ENCODE results near the gene MACROH2A2.
A peak's percentile ranks its signal among the peaks of the same experiment; 100 is the strongest.
"Not testable (repeated sequence)": the region's sequence is repeated elsewhere in the genome, so short reads cannot be mapped to it uniquely, and the experiment has no call there.

The MACROH2A2 gene

DNA sequence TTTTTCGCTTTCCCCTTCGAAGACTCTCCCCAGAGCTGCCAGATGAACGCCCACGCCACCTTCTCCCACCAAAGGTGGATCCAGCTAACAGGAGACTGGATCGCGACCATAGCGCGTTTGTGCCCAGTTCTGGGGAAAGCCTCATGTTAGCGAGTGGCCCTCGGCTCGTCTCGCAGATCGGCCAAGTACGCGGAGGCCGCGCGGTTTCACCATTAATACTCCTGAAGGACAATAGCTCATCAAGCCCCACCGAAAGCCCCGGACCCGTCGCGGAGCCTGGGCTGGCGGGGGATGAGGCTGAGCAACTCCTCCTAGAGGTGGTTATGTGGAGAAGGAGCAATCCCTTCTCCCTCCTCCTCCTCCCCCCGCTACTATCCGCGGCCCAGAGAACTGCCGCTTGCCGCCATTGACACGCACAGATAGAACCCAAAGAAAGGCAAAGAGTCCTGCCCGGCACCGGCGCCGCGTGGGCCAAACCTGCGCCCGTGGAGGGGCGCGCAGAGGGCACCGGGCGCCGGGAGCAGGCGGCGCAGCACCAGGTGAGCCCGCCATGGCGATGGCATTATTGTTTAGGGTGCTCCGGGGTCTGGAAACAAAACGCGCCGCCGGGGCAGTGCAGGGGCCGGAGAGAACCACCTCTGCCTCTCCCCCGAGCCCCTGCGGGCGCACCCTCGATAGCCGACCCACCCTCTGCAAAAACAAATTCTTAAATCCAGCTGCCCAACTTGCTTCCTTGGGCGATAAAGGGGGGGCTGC lies at the start of gene MACROH2A2:
Gene MACROH2A2, plus strand, starts transcription at position 385 of the 756 bp plus-strand sequence. CDS start 22,813 bp downstream, outside the sequence.
- DNase-seq = peak; percentile 24
- ATAC-seq = peak; percentile 62

DNA sequence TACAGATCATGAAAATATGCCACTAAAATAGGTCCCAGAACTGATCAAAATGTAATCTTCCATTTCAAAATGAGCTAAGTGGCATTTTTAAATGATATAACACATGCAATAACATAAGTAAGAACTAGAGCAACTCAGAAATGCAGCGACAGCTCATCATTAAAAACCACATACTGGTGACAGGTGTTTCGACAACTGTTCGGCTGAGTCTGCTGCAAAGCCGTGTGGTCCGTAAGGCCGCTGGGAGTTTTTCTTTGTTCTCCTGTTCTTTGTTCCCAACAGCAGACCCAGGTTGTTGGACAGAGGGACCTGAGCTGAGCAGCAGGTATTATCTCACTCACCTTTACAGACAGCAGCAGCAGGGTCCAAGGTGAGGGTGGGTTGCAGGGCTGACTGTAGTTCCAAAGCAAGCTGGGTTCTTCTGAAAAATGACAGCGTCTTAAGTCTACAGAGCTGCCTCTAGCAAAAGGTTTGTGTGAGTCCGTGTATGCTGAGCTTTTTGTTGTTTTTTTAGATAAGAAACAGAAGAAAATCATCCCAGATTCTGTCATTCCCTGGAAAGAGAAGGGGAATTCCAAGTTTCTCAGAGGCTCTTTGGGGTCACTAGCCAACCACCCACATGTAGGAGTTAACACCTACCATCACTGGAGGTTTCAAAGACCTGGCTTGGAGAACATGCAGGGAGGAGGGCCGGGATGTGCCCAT lies 45.4 kb upstream of the MACROH2A2 start:
- no peak for ATAC-seq

DNA sequence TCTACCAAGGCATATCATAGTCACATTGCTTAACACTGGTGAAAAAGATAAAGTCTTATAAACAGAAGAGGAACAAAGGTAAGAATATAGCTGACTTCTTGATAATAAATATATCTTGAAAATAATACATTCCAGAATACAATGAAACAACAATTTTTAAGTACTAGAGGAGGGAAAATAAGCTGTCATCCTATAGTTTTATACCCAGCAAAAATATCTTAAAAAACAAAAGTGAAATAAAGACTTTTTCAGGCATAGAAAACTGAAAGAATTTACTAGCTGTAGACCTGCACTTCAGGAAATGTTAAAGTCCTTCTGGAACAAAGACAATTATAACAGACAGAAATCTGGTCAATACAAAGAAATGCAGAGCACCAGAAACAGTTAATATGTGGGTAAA lies 21.4 kb upstream of the MACROH2A2 start:
- no peak for DNase-seq
- ATAC-seq = no peak

More for the DNA sequence above, 45.4 kb upstream of the MACROH2A2 start:
- DNase-seq = no peak

DNA sequence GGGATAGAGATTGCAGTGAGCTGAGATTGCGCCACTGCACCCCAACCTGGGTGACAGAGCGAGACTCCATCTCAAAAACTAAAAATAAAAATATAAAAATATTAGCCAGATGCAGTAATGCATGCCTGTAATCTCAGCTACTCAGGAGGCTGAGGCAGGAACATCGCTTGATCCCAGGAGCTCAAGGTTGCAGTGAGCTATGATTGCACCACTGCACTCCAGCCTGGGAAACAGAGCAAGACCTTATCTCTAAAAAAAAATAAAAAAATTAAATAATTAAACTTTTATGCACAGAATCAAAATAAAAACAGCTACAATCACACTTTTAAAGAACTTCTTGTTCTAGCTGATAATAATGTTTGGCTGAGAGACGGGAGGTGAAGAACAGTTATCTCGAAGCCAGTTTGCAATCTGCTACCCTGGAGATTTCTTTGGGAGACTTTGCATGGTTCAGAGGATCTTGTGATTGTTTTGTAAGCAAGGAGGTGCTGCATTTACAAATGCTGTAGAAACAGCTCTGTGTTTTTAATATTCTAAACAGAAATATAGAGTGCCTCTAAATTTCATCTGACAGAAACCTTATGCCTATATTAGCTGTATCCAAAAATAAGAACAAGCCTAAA lies 19.9 kb upstream of the MACROH2A2 start:
- ATAC-seq (no peak), DNase-seq (no peak)

DNA sequence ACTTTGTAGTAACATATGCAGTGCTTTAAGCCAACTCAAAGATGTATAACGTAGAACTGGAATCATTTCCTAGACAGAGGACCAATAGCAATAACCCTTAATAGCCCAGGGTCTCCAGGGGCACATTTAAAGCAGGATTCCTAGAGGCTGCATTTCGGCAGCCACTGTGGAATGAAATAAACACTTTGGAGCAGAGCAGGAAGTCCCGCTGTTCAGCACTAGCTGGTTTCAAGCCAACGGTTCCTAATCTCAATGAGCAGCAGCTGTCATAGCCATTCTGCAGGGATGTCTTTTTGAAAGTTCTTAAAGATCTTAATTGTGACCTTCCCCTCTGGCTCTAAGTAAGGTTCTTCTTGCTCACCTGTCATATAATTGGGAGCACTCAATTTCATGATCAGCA lies 18.4 kb upstream of the MACROH2A2 start:
- no peak for ATAC-seq
- no peak for DNase-seq

DNA sequence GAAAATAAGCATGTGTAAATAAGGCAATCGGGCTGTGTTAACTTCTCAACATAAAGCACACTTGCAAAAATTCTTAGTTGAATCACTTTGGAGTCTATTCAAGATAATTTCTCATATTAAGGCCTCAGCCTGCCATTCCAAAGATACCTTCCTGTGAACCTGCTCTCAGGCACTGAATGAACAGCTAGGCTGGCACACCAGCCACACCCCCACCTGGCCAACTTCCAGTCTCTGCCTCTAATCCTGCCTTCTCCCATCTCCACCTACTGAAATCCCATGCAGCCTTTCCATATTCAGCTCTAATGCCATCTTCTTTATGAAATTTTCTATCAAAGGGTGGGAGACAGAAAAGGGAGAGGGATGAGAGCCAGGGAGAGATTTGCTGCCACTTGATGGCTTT lies 17.1 kb upstream of the MACROH2A2 start:
- no peak for DNase-seq
- ATAC-seq = no peak

DNA sequence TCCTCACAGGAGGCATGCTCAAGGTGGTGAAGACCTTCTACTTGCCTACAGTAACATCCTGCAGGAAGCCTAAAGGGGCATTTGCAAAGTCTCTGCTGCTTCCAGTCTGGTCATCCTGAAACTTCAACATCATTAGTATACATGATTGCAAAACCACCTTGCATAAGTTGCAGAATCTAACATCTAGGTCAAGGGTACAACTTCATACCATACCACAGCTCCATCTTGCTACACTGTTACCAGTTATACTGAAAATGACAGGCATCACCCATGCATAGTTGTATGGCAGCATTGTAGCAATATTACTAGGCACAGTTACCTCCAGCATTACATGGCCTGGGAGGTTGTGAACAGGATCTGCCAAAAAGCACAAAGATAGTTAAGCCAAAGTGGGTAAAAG lies 13.7 kb upstream of the MACROH2A2 start:
- ATAC-seq = no peak
- DNase-seq = no peak

DNA sequence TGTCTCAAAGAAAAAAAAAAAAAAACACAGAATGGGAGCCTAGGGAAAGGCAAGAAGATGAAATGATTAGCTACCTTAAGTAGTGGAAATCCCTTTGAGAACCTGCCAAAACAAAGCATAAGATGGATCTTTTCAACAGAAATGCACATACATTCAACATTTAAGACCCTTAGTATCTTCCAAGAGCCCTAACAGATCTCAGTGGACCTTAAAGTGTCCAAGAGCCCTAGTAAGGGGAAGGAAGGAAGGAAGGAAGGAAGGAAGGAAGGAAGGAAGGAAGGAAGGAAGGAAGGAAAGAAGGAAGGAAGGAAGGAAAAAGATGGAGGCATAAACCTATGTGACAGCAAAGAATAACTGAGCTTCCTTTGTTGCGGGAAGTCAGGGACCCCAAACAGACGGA lies 11.6 kb upstream of the MACROH2A2 start:
- ATAC-seq = no peak
- no peak for DNase-seq

DNA sequence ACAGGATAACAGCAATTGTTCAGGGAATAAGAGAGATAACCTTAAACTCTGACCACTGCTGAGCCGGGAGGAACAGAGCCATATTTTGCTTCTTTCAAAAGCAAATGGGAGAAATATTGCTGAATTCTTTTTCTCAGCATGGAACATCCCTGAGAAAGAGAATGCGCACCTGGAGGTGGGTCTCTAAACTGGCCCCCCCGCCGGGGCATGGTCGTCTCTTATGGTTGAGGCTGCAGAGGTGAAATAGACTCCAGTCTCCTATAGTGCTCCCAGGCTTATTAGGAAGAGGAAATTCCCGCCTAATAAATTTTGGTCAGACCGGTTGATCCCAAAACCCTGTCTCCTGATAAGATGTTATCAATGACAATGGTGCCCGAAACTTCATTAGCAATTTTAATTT lies 10.9 kb upstream of the MACROH2A2 start:
- not testable (repeated sequence) for ATAC-seq, DNase-seq

DNA sequence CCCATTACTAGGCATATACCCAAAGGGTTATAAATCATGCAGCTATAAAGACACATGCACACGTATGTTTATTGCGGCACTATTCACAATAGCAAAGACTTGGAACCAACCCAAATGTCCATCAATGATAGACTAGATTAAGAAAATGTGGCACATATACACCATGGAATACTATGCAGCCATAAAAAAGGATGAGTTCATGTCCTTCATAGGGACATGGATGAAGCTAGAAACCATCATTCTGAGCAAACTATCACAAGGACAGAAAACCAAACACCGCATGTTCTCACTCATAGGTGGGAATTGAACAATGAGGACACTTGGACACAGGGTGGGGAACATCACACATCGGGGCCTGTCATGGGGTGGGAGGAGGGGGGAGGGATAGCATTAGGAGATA lies 5.6 kb upstream of the MACROH2A2 start:
- DNase-seq, ATAC-seq: not testable (repeated sequence)

DNA sequence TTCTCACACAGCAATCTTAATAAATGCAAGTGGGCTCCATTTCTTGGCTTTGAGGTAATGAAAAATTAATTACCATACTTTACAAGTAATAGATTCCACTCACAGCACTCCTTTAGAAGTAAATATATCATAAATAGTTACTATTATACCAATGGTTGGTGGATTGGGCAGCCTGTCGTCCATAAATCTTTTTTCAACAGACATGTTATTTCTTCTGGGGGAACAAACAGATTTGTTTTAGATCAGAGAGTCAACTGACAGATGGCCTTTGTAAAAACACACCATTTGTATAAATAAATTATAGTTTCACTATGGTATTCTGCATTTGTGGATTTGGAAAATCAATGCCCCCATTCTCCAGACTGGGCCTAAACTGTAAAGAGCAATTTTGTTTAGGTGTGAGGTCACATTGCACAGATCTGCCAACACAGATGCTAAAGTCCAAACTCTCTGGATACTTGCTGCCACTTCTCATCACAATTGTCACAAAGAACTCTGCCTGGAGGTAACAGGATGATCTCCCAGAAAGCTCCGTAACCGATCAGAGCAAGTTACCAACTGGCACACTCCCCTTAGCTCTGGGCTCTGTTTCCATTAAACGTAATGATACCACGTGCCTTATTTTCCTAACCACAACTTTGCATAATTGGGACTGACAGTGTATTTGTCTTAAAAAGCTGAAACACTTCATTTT lies 4.5 kb upstream of the MACROH2A2 start:
- DNase-seq = no peak
- ATAC-seq = no peak

DNA sequence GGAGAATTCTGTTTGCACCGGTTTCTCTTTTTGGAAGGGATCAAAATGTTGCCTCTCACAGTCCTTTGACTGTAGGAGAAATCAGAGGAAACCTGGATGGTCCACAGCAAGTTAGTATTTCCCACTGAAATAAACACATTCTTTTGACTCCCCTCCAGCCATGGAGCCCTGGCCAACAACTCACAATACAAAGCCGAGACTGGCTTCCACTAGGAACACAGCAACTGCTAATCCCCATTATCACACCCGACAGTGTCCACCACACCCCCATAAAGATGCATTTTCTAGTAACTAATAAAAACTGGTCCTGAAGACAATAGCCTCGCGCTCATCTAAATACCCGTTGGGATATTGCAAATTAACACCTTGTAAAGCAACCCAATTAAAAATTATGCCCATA lies 798 bp upstream of the MACROH2A2 start:
- DNase-seq (no peak), ATAC-seq (no peak)

DNA sequence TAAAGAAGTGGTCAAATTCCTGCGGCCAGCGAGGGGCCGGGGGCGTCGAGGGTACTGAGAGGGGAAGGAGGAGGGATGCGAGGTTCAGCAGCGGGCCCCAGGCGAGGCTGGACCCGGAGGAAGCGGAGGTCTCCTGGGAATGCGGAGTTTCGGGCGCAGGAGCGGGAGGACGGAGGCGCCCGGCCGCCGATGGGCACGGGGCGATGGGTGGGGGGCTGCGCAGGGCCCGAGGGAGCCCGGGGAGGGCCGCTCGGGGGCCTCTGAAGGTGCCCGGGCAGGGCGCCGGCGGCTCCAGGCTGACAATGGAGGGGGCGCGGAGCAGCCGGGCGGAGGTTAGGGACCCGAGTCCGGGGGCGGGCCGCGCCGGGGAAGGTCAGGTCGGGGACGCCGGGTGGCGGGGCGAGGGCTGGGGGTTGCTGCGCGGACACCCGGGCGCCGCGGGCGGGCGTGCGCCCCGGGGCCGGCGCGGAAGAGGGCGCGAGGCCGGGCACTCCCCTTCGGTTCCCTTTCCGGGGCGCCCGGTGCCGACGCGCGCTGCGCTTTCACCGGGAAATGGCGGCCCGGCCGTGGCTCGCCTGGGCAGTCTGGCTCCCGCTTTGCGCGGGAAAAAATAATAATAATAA lies 683 bp downstream of the MACROH2A2 start:
- DNase-seq (peak; percentile 29), ATAC-seq (peak; percentile 48)

DNA sequence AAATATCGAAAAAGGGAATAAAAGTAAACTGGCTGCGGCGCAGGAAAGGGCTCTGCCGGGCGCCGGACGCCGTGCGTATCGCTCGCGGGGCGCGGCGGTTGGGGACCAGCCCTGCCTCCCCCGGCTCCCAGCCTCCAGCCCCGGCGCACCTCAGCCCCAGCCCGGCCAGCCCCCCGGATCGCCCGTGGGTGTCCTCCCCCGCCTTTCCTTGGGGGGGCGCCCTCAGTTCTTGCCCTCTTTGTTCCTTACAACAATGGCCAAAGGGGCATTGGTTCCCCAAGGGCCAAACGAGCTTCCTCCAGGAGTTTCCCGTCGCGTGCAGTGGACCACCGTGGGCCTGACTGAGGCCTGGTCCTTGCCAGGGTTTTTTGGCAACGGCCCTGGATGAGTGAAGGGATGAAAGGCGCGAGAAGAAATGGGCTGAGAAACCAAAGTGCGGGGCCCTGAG lies 1.2 kb downstream of the MACROH2A2 start:
- ATAC-seq = peak; percentile 33
- peak; percentile 51 for DNase-seq

DNA sequence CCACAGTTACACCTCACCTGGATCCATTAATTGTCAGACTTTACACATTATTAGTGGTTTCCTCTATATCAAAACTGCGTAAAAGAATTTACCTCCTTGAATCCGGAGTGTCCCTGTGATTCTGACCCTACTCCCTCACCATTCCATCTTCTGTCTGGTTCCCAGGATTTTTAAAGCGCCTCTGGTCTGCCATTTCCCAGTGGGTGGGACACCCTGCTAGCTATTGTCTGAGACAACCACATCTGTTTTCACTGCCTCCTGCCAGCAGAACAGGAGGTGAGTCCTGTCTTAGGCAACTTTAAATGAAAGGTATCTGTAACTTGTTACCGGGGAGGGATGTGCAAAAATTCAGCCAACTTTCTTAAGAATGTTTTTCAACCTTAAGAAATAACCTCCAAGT lies 2.3 kb downstream of the MACROH2A2 start:
- DNase-seq (no peak), ATAC-seq (no peak)

DNA sequence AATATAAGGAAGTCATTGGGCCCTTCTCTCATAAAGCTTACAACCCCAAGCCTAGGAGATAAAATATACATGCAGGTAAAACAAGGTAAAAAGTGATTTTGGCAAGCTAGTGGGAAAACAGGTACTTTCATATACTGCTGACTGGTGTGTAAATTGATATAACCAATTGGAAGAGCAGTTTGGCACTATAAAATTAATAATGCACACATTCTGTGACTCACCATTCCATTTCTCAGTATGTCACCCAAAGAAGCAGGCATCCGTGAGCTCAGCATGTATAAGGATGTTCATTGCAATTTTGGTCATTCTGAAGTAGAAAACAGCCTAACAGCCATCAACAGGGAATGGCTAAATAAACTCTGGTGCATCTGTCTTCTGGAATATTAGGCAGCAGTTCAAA lies 2.9 kb downstream of the MACROH2A2 start:
- DNase-seq (no peak), ATAC-seq (no peak)

DNA sequence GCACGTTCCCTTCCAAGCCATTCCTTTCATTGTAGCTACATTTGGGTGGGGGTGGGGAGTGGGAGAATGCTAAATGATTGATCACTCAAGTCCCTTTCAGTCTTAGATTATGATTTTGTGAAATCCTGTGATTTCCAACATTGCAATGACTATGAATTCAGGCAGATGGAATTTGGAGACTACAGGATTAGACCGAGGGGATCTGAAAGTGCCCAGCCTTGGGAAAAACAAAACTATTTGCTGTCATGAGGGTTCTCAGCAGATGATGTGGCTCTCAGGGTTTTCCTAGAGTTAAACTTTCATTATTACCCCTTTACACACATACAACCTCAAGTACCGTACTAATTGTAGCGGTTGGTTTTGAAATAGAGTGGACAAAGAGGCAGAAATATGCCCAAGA lies 4.7 kb downstream of the MACROH2A2 start:
- DNase-seq = no peak
- no peak for ATAC-seq

DNA sequence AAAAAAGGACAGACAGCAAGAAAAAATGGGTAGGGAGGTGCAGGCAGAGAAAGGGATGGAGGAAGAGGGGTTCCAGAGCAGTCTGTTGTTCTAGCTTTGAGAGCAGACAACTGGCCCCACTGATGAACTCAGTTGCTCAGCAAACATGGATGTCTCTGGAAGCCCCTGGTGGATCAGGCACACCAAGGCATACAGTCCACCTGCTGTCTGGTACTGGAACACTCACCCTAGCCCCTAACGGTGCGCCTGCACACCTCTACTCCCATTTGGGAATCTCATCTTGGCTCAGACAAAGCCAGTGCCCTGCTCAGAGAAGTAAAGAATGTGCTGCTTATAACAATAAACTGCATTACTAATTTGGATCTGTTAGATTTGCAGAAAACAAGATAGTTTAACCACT lies 7.7 kb downstream of the MACROH2A2 start:
- no peak for DNase-seq
- ATAC-seq = no peak

DNA sequence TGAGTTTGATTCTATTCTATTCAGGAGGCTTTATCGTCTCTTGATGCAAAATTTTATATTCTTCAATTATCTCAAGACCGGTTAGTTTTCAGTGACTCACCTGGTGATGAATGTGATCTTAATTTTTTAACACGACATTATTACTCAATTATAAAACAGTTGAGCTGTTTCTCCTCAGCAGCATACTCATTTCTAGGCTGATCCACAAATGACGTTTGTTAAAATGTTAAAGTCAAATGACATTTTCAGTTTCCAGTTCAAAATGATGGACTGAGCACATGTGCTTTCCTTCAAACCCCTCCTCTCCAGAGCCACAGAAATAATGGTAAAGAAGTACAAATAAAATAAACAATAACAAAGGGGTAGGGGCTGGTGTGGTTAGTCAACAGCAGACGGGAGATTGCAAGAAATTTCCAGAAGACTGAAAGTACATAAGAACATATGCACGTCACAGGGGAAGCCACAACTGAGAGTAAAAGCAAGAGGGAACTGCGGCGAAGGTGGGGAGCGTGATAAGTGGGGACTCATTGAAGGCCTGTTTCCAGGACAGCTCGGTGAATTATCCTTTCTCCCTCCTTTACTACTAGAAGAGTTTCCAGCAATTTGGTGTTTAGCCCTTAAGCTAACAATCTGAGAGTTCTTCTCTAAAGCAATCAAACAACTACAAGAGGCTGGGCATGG lies 10.9 kb downstream of the MACROH2A2 start:
- DNase-seq (no peak), ATAC-seq (peak; percentile 36)

DNA sequence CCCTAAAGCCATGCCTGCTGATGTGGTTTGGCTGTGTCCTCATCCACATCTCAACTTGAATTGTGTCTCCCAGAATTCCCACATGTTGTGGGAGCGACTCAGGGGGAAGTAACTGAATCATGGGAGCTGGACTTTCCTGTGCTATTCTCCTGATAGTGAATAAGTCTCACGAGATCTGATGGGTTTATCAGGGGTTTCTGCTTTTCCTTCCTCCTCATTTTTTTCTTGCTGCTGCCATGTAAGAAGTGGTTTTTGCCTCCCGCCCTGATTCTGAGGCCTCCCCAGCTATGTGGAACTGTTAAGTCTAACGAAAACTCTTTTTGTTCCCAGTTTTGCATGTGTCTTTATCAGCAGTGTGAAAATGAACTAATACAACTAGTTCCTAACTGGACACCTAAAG lies 11.8 kb downstream of the MACROH2A2 start:
- ATAC-seq (no peak), DNase-seq (no peak)

DNA sequence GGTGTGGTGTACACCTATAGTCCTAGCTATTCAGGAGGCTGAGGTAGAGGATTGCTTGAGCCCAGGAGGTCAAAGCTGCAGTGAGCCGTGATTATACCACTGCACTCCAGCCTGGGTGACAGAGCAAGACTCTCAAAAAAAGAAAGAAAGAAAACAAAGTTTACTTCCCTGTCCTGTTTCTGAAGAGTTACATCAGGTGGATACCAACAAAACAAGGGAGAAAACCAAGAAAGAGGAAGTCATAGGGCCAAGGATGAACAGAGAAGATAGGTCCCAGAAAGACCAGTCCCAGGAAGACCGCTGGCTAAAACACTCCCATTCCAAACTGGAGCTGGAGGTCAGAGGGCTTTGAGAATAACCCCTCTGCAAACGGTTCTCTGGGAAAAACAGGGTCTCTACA lies 13.5 kb downstream of the MACROH2A2 start:
- DNase-seq (no peak), ATAC-seq (no peak)

DNA sequence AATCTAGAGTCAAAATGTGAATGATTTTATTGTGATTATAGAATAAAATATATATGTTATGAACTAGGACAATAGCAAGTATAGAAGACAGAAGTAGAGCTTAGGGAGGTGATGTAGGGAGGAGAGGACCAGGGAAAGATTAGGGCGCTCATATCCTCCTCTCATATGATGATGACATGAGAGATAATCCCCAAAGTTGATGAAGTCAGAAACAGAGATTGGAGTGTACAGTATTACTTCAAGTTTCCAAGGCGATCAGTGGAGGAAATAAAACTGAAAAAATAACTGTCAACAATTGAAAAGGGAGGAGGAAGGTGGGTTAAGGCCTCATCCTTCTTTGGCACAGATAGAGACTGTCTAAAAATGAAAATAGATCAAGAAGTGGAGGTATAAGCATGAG lies 14.9 kb downstream of the MACROH2A2 start:
- ATAC-seq (no peak), DNase-seq (no peak)

Measured in stimulated activated naive CD8-positive, alpha-beta T cell treated with anti-CD3 and anti-CD28 coated beads, Interleukin-15, Interleukin-2, amounts not matched to agents 100 U/mL and 50 U/mL, for 24 hours (primary cell).